Cardiac muscle cell (in vitro differentiated cells and primary cell): ENCODE measurements around the gene SPEG. TPM values are rescaled to one million over a fixed set of nuclear protein-coding genes. Genes with fewer than 3 reads are reported as not detected.

ENCODE experiments used
- DNase-seq, 2 donors: peaks; one replicate each; pipeline versions ENCODE4 v3.0.0 to v3.0.0-alpha.2; 2010 to 2017; ENCODE audit warnings: low read depth in 1 of 2, low spot score in 1 of 2
- H3K27ac ChIP-seq: fragments of 200-600 bp; sonication (generic); 2 replicates; pipeline ENCODE4 v1.5.1; 2016
- H3K27me3 ChIP-seq: fragments of 200-600 bp; sonication (generic); 2 replicates; pipeline ENCODE4 v1.6.0; 2016; ENCODE audit warnings: control low read depth
- H3K36me3 ChIP-seq: fragments of 200-600 bp; sonication (generic); 2 replicates; pipeline ENCODE4 v1.5.1; 2016; ENCODE audit warnings: control low read depth
- H3K4me1 ChIP-seq: fragments of 200-600 bp; sonication (generic); 2 replicates; pipeline ENCODE4 v1.8.1; 2017; ENCODE audit warnings: low read depth, mild to moderate bottlenecking, mixed run types
- H3K4me3 ChIP-seq: fragments of 200-600 bp; sonication (generic); 2 replicates; pipeline ENCODE4 v1.5.1; 2016; ENCODE audit warnings: mild to moderate bottlenecking
- H3K9me3 ChIP-seq: fragments of 200-600 bp; sonication (generic); 2 replicates; pipeline ENCODE4 v1.5.1; 2017; ENCODE audit warnings: low read depth, mild to moderate bottlenecking, control low read depth
- polyA plus RNA-seq: library from polyadenylated mRNA; unstranded; fragments of >200 nt; fragmentation: Nextera tagmentation; extraction: Ambion mirVana; gene quantifications from 2 replicates; pipeline ENCODE4 v1.2.1, GENCODE V29; 2016
- total RNA-seq: library from RNA; depleted of rRNA; stranded (reverse); fragments of >200 nt; gene quantifications from 2 replicates; pipeline ENCODE4 v1.2.3, GENCODE V29; 2016
- TF ChIP-seq, protein P1 (sequence below): IDR thresholded peaks from 2 replicates; pipeline ENCODE4 v1.5.1; 2012; ENCODE audit warnings: low read depth, mild to moderate bottlenecking, low read length

SPEG gene
- total and polyA plus RNA-seq, 2 experiments from 2014 or later: 188 to 292 TPM

DNA sequence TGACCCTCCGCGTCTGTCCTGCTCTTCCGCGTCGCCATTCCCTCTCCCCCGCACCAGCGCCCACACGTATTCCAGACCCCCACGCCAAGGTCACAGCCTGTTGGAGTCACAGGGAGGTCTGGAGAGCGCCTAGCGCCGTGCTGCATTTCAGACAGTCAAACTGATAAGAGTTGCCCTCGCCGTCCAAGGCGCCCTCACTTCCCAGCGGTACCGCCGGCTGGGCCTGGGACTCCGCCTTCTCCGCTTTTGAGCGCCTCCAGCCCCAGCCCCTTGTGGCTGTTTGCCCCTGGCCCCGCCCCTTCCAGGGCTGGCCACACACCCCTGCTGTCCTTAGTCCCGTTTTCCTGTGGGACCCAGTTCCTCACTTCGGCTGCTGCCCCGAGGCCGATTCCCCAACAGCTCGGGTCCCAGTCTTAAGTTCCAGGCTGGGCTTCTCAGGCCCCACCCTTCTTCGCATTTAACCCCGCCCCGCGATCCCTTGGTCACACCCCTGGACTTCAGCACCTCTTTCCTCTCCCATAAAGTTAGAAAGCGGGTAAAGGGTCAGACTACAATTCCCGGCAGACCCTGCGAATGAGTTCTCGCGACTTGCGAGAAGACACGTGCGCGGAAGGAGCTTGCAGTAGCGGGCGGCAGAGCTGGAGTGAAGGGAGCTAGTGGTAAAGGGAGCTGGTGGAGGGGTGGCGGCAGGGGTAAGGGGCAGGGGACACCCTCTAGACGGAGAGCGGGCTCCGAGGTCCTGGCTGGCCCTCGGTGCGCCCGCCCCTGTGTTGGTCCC lies 63.8 kb downstream of the SPEG start, which contains the start of gene GMPPA:
GMPPA (plus strand) TSS at position 612 of the 778 bp plus-strand sequence. CDS start 1,085 bp downstream, outside the sequence.
- peaks cover 29% of the 10 kb centered on the region for H3K4me1 ChIP-seq
- H3K27ac ChIP-seq: peak within 1 kb of the TSS; percentile 85
- DNase-seq: peak; percentile 98 to 99
- no peaks in the 10 kb centered on the region for H3K9me3 ChIP-seq
- TF ChIP-seq, protein P1, sequence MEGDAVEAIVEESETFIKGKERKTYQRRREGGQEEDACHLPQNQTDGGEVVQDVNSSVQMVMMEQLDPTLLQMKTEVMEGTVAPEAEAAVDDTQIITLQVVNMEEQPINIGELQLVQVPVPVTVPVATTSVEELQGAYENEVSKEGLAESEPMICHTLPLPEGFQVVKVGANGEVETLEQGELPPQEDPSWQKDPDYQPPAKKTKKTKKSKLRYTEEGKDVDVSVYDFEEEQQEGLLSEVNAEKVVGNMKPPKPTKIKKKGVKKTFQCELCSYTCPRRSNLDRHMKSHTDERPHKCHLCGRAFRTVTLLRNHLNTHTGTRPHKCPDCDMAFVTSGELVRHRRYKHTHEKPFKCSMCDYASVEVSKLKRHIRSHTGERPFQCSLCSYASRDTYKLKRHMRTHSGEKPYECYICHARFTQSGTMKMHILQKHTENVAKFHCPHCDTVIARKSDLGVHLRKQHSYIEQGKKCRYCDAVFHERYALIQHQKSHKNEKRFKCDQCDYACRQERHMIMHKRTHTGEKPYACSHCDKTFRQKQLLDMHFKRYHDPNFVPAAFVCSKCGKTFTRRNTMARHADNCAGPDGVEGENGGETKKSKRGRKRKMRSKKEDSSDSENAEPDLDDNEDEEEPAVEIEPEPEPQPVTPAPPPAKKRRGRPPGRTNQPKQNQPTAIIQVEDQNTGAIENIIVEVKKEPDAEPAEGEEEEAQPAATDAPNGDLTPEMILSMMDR: no peak
- no peaks in the 10 kb centered on the region for H3K36me3 ChIP-seq
- peak within 1 kb of the TSS; percentile 39 for H3K4me3 ChIP-seq
- H3K27me3 ChIP-seq: peaks cover 8% of the 10 kb centered on the region

DNA sequence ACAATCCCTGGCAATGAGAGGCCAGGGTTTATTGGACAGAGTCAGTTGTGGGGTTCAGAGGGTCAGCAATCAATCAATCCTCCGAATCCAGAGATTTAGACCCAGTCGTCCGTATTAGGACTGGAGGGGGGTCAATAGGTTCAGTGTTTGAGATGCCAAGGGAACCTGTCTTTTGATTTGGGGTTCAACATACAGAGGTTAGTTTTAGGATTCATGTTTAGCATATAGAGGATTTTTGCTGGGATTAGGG lies 64.3 kb downstream of the SPEG start:
- no peaks in the 10 kb centered on the region for H3K36me3 ChIP-seq
- H3K9me3 ChIP-seq: no peaks in the 10 kb centered on the region
- H3K4me1 ChIP-seq: peaks cover 29% of the 10 kb centered on the region
- H3K27ac ChIP-seq: peak overlapping the region; percentile 60
- H3K27me3 ChIP-seq: peaks cover 8% of the 10 kb centered on the region
- TF ChIP-seq, protein P1: no peak
- H3K4me3 ChIP-seq: peak overlapping the region; percentile 39
- no peak for DNase-seq

DNA sequence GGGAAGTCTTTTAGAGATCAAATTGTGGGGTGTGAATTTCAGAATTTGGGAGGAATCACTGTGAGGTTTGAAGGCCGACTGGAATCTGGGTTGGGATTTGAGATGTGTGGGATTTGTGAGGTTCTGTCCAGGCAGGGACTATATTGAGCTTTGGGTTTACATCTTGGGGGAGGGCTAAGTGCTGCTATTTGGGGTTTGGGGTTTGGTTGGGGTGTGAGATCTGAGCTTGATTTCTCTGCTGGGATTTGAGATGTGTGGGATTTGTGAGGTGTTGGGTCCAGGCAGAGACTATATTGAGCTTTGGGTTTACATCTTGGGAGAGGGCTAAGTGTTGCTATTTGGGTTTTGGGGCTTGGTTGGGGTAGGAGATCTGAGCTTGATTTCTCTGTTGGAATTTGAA lies 64.9 kb downstream of the SPEG start:
- peaks cover 8% of the 10 kb centered on the region for H3K27me3 ChIP-seq
- no peak overlapping the region for H3K27ac ChIP-seq
- TF ChIP-seq, protein P1: no peak
- H3K4me1 ChIP-seq: peaks cover 29% of the 10 kb centered on the region
- DNase-seq: no peak
- H3K36me3 ChIP-seq: no peaks in the 10 kb centered on the region
- no peaks in the 10 kb centered on the region for H3K9me3 ChIP-seq
- H3K4me3 ChIP-seq: peak overlapping the region; percentile 39

DNA sequence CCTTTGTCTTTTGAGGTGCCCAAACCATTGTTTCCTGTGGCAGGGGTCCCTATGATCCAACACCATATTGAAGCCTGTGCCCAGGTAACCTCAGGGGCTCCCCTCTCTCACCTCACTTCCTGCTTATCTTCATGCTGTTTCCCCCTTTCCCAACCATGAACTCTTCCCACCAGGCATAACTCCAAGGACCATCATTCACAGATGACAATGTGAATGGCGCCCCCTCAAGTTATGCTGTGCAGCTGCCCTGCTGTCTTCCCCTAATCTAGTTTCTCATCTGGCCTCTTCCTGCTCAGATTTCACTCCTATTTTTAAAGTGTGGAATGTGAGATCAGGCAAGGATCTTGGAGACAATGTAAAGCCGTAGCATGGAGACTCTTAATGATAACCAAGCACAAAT lies 65.5 kb downstream of the SPEG start:
- H3K9me3 ChIP-seq: no peaks in the 10 kb centered on the region
- no peak for DNase-seq
- H3K36me3 ChIP-seq: no peaks in the 10 kb centered on the region
- TF ChIP-seq, protein P1: peak; percentile 26
- no peak overlapping the region for H3K27ac ChIP-seq
- peaks cover 25% of the 10 kb centered on the region for H3K4me1 ChIP-seq
- H3K27me3 ChIP-seq: peaks cover 8% of the 10 kb centered on the region
- H3K4me3 ChIP-seq: no peak overlapping the region

DNA sequence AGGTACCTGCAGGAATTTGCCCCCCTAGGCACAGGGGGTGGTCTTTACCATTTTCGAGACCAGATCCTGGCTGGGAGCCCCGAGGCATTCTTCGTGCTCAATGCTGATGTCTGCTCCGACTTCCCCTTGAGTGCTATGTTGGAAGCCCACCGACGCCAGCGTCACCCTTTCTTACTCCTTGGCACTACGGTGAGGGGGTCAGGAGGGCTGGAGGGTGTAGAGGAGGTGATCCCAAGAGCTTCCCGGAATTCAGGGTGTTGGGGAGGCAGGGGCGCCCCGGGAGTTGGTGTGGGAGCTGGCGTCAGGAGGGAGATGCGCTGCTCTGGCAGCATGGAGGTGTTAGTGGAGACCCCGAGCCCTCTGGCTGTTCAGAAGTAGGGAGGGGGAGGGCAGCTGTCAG lies 67.2 kb downstream of the SPEG start:
- Histone ChIP-seq H3K36me3 (no peaks in the 10 kb centered on the region), H3K27ac (no peak overlapping the region), H3K4me1 (peaks cover 13% of the 10 kb centered on the region)

More for the DNA sequence above, 67.2 kb downstream of the SPEG start:
- no peaks in the 10 kb centered on the region for H3K9me3 ChIP-seq
- DNase-seq: no peak
- no peak overlapping the region for H3K4me3 ChIP-seq
- H3K27me3 ChIP-seq: peaks cover 5% of the 10 kb centered on the region
- TF ChIP-seq, protein P1: no peak
